Adrenal gland (tissue), 5 donors: ENCODE data around the gene INPP4A.

Source experiments
- POLR2A ChIP-seq, 2 donors: fragments of 450-650 bp; IDR thresholded peaks; one replicate each; pipeline ENCODE4 v1.6.1; 2017; ENCODE audit warnings: antibody characterized with exemption in 2 of 2, mild to moderate bottlenecking in 2 of 2, moderate library complexity in 1 of 2
- TF ChIP-seq, protein P1 (sequence below), 6 experiments: fragments of 450-650 bp in 4 of 6; fragments of 200-600 bp in 2 of 6; sonication (generic) in 1 of 6; IDR thresholded peaks; 1 replicate in 5 of 6; 2 replicates in 1 of 6; pipeline versions ENCODE4 v1.5.1 to v1.8.0; 2016 to 2021; ENCODE audit warnings: antibody characterized with exemption in 6 of 6, mild to moderate bottlenecking in 2 of 6, moderate library complexity in 1 of 6
- donor health status: DM: no; HTN: no; CAD: no.

- TF ChIP-seq, protein P1, sequence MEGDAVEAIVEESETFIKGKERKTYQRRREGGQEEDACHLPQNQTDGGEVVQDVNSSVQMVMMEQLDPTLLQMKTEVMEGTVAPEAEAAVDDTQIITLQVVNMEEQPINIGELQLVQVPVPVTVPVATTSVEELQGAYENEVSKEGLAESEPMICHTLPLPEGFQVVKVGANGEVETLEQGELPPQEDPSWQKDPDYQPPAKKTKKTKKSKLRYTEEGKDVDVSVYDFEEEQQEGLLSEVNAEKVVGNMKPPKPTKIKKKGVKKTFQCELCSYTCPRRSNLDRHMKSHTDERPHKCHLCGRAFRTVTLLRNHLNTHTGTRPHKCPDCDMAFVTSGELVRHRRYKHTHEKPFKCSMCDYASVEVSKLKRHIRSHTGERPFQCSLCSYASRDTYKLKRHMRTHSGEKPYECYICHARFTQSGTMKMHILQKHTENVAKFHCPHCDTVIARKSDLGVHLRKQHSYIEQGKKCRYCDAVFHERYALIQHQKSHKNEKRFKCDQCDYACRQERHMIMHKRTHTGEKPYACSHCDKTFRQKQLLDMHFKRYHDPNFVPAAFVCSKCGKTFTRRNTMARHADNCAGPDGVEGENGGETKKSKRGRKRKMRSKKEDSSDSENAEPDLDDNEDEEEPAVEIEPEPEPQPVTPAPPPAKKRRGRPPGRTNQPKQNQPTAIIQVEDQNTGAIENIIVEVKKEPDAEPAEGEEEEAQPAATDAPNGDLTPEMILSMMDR (IDR thresholded peaks at IDR 0.05): no peak
- TF ChIP-seq POLR2A (IDR thresholded peaks at IDR 0.05): no peak
These were observed 26.9 kb downstream of the INPP4A start for GRCh38 chr2:98471402-98472131.
